PC-9 (cell line): ENCODE measurements around the gene LSM4. TPM values are rescaled to one million over a fixed set of nuclear protein-coding genes. Genes with fewer than 3 reads are reported as not detected.

Experiments
- BruUV-seq: library from RNA; stranded (reverse); fragments of 400-500 nt; replicated peaks from 2 replicates; lab custom pipeline; 2021; lab: Mats Ljungman, UMichigan
- CTCF ChIA-PET: fragments of 300-600 bp; sonication (Branson Sonifier 250); formaldehyde crosslinking; loops from one replicate; lab custom pipeline; 2022; ENCODE audit warnings: antibody characterized with exemption; lab: Charles Lee
- POLR2A ChIA-PET: fragments of 300-600 bp; sonication (Branson Sonifier 250); formaldehyde crosslinking; loops from one replicate; lab custom pipeline; 2022; ENCODE audit warnings: antibody characterized with exemption; ENCODE audit not compliant: unreplicated experiment; lab: Charles Lee
- DNase-seq, 2 experiments: peaks; one replicate each; pipeline versions ENCODE4 v3.0.0 to v3.0.0-alpha.2; 2015 to 2022; ENCODE audit warnings: mixed read lengths in 1 of 2
- H2AFZ ChIP-seq: fragments of 200-600 bp; sonication (generic); 2 replicates; pipeline ENCODE4 v1.8.1; 2017; ENCODE audit warnings: antibody characterized with exemption
- H3F3A ChIP-seq: fragments of 200-600 bp; sonication (generic); 2 replicates; pipeline ENCODE4 v1.8.1; 2017; ENCODE audit warnings: antibody characterized with exemption, mild to moderate bottlenecking, low read depth; ENCODE audit not compliant: insufficient read depth
- H3K27ac ChIP-seq: fragments of 200-600 bp; sonication (generic); 2 replicates; pipeline ENCODE4 v1.6.1; 2016; ENCODE audit warnings: mixed run types
- H3K27me3 ChIP-seq: fragments of 200-600 bp; sonication (generic); 2 replicates; pipeline ENCODE4 v1.6.1; 2016; ENCODE audit warnings: low read depth, mixed run types; ENCODE audit not compliant: insufficient read depth
- H3K36me3 ChIP-seq: fragments of 200-600 bp; sonication (generic); 2 replicates; pipeline ENCODE4 v1.6.1; 2016; ENCODE audit warnings: low read depth, mixed run types
- H3K4me1 ChIP-seq: fragments of 200-600 bp; sonication (generic); replicated peaks from 2 replicates; pipeline ENCODE4 v1.6.1; 2016; ENCODE audit warnings: mixed run types; ENCODE audit not compliant: insufficient read depth
- H3K4me2 ChIP-seq: fragments of 200-600 bp; sonication (generic); 2 replicates; pipeline ENCODE4 v1.6.1; 2017; ENCODE audit warnings: mixed run types
- H3K4me3 ChIP-seq: fragments of 200-600 bp; sonication (generic); 2 replicates; pipeline ENCODE4 v1.6.1; 2016; ENCODE audit warnings: mixed run types
- H3K79me2 ChIP-seq: fragments of 200-600 bp; sonication (generic); 2 replicates; pipeline ENCODE4 v1.6.1; 2017; ENCODE audit warnings: low read depth, mixed run types
- H3K9me2 ChIP-seq: fragments of 200-600 bp; sonication (generic); 2 replicates; pipeline ENCODE4 v1.8.1; 2017; ENCODE audit warnings: mild to moderate bottlenecking; ENCODE audit not compliant: insufficient read depth
- H3K9me3 ChIP-seq: fragments of 200-600 bp; sonication (generic); 2 replicates; pipeline ENCODE4 v1.8.1; 2016; ENCODE audit warnings: low read depth; ENCODE audit not compliant: insufficient read depth
- H4K20me1 ChIP-seq: fragments of 200-600 bp; sonication (generic); 2 replicates; pipeline ENCODE4 v1.8.1; 2017; ENCODE audit not compliant: insufficient read depth
- CTCF ChIP-seq: fragments of 200-600 bp; sonication (generic); conservative IDR thresholded peaks from 2 replicates; pipeline ENCODE4 v1.6.1; 2017; ENCODE audit warnings: mixed run types, antibody characterized with exemption, mild to moderate bottlenecking, moderate library complexity
- EZH2 ChIP-seq: fragments of 200-600 bp; sonication (generic); IDR thresholded peaks from 2 replicates; pipeline ENCODE4 v1.8.0; 2017; ENCODE audit warnings: antibody characterized with exemption, low read depth
- intact Hi-C: fragments of 100-400 bp; cut with micrococcal nuclease; formaldehyde crosslinking; loops from one replicate; pipeline ENCODE4 v1.10.0; 2022; ENCODE audit not compliant: unreplicated experiment
- total RNA-seq: library from RNA; stranded (reverse); gene quantifications from 2 replicates; pipeline ENCODE4 v1.2.3, GENCODE V29; 2021

The LSM4 gene
- total RNA-seq, 1 experiment from 2014 or later: 323 TPM

GRCh38 chr19:18262144-18262543 is 60.7 kb downstream of the LSM4 start:
- TF ChIP-seq EZH2 (no peak), CTCF (no peak)
- Histone ChIP-seq H3K27me3 (no peaks in the 10 kb centered on the region), H4K20me1 (no peaks in the 10 kb centered on the region), H3K27ac (no peak overlapping the region), H3K9me2 (no peaks in the 10 kb centered on the region), H3K36me3 (no peaks in the 10 kb centered on the region), H3K4me3 (no peak overlapping the region), H3K9me3 (no peaks in the 10 kb centered on the region), H3K4me2 (no peak overlapping the region), H3K79me2 (no peaks in the 10 kb centered on the region), H3K4me1 (no peaks in the 10 kb centered on the region), H3F3A (no peaks in the 10 kb centered on the region), H2AFZ (no peak overlapping the region)
- POLR2A ChIA-PET: no interaction called here
- intact Hi-C loops: no loop called here
- DNase-seq: no peak
- CTCF ChIA-PET: no interaction called here
- no TSS peak for BruUV-seq

- no peaks in the 10 kb centered on the region for H3K27me3 ChIP-seq
- no peak overlapping the region for H3K27ac ChIP-seq
- no peaks in the 10 kb centered on the region for H4K20me1 ChIP-seq
- H3K79me2 ChIP-seq: no peaks in the 10 kb centered on the region
- intact Hi-C loops: no loop called here
- no peaks in the 10 kb centered on the region for H3K9me3 ChIP-seq
- H3K4me2 ChIP-seq: no peak overlapping the region
- 0 out of 2 replicates have a peak, but pooled peaks cover 2% of the 10 kb centered on the region for H3F3A ChIP-seq
- no peak overlapping the region for H2AFZ ChIP-seq
- BruUV-seq: no TSS peak
- H3K4me1 ChIP-seq: no peaks in the 10 kb centered on the region
- CTCF ChIA-PET: no interaction called here
- POLR2A ChIA-PET: interaction anchor here (0.6 kb wide), 1 partner anchor 67 kb away, joined by 4 read pairs; no protein-coding TSS in a partner anchor
- DNase-seq: peak in 1 of 2 experiments; percentile 11
- no peaks in the 10 kb centered on the region for H3K9me2 ChIP-seq
- no peak overlapping the region for H3K4me3 ChIP-seq
- no peak for TF ChIP-seq EZH2
- no peak for TF ChIP-seq CTCF
- H3K36me3 ChIP-seq: no peaks in the 10 kb centered on the region
These were observed 61.4 kb downstream of the LSM4 start for GRCh38 chr19:18261474-18261873.

- Histone ChIP-seq H3K9me2 (no peaks in the 10 kb centered on the region), H3K4me2 (no peak overlapping the region), H3K27me3 (no peaks in the 10 kb centered on the region), H3K36me3 (no peaks in the 10 kb centered on the region), H4K20me1 (no peaks in the 10 kb centered on the region), H3F3A (peaks cover 12% of the 10 kb centered on the region), H3K79me2 (no peaks in the 10 kb centered on the region), H3K9me3 (no peaks in the 10 kb centered on the region), H3K4me3 (no peak overlapping the region), H3K27ac (no peak overlapping the region), H3K4me1 (peaks cover 9% of the 10 kb centered on the region), H2AFZ (no peak overlapping the region)
- no peak for TF ChIP-seq CTCF
- no peak for TF ChIP-seq EZH2
- BruUV-seq: no TSS peak
- intact Hi-C loops: loop anchor here (10.0 kb wide), 1 partner anchor 155 kb away; the partner anchor contains the start of gene SSBP4
- POLR2A ChIA-PET: no interaction called here
- no peak for DNase-seq
- CTCF ChIA-PET: no interaction called here
These were observed 63.0 kb downstream of the LSM4 start for GRCh38 chr19:18259893-18260292.
